ENCODE results near the gene RASL11A.
"Not testable (repeated sequence)": the region's sequence is repeated elsewhere in the genome, so short reads cannot be mapped to it uniquely, and the experiment has no call there.

RASL11A gene

DNA sequence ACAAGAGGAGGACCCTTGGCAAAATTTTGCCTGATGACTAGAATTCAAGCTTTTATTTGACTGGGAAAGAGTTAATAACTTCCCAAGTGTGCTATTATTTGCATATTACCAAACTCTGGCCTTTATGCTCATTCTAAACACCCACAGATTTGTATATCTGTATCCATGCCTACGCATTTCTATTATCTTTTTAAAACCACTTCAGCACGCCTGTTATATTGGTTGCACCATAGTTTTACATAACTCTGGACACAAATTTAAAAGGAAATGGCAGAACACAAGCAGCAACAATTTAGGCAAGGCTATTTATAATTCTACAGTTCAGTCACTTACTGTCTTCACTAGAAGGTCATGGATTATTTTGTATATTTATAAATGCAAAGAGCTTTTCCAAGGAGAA, 3.7 kb upstream of the RASL11A start:
- in situ Hi-C loops (cut with MboI; ENCODE audit: low sequenced_read_pairs), result no loop called here

DNA sequence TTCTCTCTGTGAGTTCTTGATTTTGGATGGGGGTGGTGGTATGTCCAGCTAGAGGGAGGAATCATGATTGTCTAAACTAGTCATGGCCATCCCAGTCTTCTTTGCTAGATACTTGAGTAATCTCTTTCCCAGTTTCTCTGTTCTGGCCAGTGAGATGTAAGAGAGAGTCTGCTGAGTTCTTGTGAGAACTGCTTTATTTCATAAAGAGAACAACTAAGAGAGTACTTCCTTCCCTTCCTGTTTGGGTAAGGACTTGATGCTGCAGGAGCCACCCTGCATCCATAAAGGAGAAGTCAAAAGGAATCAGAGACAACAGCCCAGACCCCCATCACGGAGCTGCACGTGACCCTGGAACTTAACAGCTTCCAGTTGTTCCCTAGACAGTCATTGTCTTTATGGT, 3.0 kb upstream of the RASL11A start:
- in situ Hi-C loops (cut with MboI; ENCODE audit: low sequenced_read_pairs), result no loop called here

DNA sequence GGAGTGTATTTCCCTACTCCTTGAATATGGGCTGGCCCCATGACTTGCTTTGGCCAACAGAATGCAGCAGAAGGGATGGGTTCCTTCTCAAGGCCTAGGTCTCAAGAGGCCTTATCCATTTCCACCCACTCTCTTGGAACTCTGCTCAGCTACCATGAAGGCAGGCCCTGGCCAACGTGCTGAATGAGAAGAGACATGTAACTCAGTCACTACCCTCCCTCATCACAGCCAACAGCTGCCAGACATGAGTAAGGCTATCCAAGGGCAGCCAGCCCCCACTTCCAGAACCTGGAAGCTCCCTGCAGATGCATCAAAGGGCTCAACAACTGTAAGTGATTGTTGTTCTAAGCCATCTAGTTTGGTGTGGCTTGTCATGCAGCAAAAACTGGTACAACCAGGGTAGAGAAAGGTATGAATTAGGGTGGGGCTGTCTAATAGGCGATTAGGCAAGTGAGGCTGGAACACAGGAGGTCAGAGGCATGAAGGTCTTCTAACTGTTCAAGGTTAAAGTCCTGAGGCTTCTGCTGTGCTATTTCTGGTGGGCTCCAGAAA, 1.4 kb upstream of the RASL11A start:
- in situ Hi-C loops (cut with MboI; ENCODE audit: low sequenced_read_pairs), result no loop called here

DNA sequence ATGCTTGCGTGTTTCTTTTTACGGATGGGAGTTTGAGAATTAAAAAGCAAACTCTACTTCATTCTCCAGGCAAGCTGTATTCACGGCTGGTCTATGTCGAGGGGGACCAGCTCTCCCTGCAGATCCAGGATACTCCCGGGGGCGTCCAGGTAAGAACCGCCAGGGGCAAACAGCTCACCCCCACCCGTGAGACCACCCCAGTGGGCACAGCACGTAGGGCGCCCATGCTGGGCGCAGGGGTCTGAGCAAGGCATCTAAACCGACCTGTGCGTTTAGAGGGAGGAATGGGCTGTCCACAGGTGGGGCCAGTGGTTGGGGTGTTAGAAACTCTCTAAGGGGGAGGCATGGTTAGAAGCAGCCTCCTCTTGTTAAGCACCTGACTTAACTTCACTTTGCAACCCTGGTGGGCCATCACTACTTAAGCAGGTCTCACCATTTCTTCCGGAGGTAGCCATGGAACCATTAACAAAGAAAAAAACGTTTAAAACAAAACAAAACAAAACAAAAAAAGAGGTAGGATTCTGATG, 1.0 kb downstream of the RASL11A start:
- in situ Hi-C loops (cut with MboI; ENCODE audit: low sequenced_read_pairs), result no loop called here

DNA sequence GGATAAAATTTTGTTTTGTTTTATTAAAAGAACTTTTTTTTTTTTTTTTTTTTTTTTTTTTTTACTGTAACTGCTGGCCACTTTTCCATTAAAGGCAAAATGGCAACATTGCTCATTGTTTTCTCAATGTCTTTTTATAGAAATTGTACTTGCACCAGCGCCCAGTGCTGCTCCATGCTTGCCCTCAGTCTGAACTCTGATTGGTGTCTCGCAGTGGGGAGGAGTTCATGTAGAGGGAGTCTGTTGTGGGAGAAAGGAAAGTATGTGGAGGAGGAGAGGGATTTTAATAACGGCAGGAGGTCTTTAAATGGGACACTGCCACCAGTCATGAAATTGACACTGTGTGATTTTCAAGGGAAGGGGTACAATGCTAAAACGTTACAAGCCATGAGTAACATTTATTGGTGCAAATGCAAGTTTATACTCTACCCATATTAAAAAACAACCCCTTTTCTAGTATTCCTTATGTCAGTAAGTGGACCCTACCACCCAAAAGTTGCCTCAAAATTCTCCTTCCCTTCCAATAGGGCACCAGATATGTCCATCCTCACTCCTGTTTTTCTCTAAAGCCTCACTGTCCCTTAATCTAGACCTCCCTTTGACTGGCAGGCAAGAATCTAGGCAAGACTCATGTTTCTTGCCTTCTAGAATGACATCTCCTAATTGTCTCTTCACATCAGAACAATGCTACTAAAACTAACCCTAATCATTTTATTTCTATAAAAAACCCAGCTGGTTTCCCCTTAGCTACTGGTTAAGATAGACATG, 3.2 kb downstream of the RASL11A start:
- in situ Hi-C loops (cut with MboI; ENCODE audit: low sequenced_read_pairs), result no loop called here

DNA sequence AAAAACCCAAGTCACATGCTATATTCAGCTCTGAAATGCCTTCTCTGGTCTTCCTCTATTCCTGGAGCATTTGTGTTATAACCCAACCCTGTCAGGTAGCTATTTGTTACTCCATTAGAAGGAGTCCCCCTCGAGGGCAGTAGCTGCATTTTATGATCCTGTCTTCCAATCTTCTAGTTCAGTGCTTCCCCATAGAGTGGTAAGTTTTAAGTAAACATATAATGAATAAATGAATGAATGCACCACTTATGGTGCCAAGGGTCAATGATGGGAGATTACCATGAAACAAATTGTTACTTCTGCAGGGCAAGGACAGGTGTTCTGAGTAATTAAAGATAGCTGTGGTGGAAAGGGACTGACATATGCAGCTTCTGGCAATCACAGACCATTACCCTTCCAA, 4.0 kb downstream of the RASL11A start:
- in situ Hi-C loops (cut with MboI; ENCODE audit: low sequenced_read_pairs), result no loop called here

DNA sequence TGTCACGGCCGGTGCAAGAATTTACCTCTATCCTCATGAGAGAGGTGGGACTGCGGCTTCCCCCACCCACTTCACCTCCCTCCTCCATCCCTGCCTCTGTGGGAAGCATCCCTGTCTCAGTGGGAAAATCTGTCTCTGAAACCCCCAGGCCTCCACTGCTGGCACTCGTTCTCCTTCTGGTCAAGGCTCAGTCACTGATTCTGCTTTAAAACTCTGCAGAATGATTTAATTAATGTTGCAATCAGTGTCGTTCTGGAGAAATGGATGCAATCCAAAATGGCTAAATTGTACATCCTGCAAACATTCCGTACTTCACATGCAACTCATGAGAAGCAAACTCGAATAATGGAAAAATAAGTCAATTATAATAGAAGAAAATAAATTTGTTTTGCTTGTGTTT, 5.6 kb downstream of the RASL11A start:
- in situ Hi-C loops (cut with MboI; ENCODE audit: low sequenced_read_pairs), result no loop called here

DNA sequence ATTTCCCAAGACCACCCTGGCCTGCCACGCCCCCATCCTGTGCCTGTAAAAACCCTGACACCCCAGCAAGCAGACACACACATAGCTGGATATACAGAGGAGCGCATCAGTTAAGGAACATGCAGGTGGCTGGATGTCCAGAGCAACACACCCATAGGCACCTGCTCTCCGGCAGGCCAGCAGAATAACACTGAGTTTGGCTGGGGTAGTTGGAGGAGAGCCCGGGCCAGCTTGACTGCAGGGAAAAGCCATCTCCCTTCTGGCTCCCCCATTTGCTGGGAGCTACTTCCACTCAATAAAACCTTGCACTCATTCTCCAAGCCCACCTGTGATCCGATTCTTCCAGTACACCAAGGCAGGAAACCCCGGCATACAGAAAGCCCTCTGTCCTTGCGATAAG, 8.9 kb downstream of the RASL11A start:
- in situ Hi-C loops (cut with MboI; ENCODE audit: low sequenced_read_pairs), result no loop called here

DNA sequence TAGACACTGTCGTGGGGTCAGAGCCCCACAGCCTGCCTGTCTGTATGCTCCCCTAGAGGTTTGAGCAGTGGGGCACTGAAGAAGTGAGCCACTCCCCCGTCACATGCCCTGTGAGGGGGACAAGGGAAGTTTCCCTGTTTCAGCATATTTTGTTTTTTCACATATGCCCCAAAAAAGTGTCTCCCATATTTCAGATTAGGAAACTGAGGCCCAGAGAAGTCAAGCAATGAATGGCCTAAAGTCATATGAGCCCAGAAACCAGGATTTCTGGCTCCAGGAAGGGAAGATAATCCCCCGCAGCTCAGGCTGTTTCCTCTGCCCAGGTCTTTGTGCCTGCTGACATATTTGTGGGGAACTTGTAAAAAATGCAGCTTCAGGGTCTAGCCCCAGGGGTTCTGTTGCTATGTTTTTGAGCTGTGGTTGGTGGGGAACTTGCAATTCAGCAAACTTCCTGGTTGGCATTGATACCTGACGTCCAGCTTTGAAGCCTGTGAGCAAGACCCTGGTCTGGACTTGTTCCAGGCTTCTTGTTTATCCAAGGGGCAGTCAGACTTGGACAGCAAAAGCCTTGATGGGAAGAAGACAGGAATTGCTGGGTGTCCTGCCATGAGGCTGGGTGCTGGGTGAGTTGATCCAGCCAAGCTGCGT, 9.5 kb downstream of the RASL11A start:
- in situ Hi-C loops (cut with MboI; ENCODE audit: low sequenced_read_pairs), result no loop called here

DNA sequence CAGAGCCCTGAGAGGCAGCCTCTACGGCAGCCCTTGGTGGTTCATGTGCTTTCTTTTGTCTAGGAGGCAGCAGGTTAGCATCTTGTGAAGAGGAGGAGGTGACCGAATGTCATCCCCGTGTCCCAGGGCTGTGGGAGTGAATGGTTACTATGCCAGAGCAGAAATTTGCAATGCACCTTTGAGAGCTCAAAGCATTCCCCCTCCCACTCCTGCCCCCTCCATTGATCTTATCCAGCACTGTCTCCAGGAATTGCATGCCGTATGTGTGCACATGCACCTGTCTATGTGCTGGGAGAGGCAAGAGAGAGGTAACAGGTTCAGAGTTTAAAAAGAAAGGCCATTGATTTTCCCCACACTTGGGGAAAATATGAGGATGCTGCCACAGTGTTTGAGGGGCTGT, 10.2 kb downstream of the RASL11A start:
- in situ Hi-C loops (cut with MboI; ENCODE audit: low sequenced_read_pairs), result no loop called here

DNA sequence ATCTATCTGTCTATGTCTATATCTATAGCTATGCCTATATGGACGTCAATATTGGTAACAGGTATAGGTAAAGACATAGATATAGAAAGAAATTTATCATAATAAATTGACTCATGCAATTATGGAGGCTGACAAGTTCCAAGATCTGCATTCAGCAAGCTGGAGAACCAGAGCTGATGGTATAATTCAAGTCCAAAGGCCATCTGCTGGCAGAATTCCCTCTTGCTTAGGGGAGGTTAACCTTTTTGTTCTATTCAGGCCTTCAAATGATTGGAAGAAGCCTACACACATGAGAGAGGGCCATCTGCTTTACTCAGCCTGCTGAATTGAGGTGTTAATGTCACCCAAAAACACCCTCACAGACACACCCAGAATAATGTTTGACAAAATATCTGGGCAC, 10.8 kb downstream of the RASL11A start:
- in situ Hi-C loops (cut with MboI; ENCODE audit: low sequenced_read_pairs), result no loop called here

DNA sequence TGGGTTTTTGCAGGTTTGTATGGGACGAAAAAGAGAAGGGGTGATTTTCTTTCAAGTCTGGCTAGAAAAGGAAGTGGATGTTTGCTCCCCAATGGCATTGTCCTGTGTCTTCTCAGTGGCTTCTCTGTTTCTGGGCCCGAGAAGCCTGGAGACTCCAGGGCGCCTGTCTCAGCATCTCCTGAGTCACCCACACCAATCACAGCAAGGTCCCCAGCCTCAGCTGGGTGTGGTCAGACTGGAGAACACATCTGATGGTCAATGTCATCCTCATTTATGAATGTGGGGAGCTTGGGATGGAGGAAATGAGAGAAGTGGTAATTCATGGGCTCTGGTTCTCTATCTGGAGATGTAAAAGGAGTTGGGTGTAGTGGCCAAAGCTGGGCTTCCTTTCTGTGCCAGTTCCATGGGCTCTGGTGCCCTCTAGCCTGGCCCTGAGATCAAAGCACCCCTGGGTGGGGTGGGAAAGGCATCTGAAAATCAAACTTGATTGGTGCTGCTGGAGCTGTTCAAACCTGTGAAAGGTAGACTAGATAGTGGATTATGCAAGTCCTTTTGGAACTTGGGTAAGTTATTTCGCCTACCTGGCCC, 13.4 kb downstream of the RASL11A start:
- in situ Hi-C loops (cut with MboI; ENCODE audit: low sequenced_read_pairs), result no loop called here

DNA sequence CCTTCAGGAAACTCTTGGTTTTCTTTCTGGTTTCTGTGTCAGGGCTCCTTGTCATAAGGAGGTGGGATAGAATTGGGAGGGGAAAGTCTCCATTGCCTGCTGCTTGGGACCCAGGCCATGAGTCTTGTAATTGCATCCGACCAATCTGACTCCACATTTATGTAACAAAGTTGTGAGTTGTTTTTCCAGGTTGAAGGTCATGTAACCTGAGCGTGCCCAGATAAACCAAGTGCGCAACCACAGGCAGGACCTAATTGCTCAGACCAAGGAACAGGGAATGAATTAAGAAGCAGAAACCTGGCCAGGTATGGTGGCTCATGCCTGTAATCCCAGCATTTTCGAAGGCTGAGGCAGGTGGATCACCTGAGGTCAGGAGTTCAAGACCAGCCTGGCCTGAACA, 17.8 kb downstream of the RASL11A start:
- in situ Hi-C loops (cut with MboI; ENCODE audit: low sequenced_read_pairs), result no loop called here

DNA sequence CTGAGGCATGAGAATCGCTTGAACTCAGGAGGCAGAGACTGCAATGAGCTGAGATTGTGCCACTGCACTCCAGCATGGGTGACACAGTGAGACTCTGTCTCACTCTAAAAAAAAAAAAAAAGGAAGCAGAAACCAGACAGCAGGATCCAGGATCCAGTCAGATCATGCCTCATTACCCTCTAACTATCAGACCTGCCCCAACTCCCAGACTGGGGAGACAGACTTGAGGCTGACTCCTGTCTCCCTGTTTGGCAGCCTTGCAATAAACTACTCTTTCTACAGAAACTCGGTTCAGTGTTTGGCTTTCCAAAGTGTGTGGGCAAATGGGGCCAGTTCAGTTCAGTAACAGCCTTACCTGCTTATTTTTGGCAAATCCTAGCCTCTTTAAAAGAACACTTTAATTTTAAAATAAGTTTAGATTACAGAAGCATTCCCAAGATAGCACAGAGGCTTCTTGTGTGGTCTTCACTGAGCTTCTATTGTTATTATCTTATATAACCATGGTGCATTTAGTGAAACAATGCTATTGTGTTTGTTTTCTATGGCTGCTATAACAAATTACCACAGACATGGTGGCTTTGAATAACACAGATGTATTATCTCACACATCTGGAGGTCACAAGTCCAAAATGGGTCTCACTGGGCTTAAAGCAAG, 18.5 kb downstream of the RASL11A start:
- in situ Hi-C loops (cut with MboI; ENCODE audit: low sequenced_read_pairs), result no loop called here

DNA sequence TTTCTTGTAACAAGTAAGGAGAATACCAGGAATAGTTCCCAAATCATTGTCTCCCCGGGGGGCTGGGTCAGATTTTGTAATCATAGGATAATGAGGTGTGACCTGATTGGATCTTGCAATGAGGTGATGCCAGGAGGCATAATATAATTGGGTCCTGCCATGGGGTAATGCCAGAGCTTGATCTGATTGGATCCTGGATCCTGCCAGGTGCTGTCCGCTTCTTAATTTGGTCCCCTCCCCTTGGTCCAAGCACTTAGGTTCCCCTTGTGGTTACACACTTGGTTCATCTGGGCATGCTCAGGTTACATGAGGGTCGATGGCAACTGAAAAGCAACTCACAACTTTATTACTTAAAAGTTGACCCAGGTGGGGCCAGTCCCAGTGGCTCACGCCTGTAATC, 20.1 kb downstream of the RASL11A start:
- in situ Hi-C loops (cut with MboI; ENCODE audit: low sequenced_read_pairs), result no loop called here

DNA sequence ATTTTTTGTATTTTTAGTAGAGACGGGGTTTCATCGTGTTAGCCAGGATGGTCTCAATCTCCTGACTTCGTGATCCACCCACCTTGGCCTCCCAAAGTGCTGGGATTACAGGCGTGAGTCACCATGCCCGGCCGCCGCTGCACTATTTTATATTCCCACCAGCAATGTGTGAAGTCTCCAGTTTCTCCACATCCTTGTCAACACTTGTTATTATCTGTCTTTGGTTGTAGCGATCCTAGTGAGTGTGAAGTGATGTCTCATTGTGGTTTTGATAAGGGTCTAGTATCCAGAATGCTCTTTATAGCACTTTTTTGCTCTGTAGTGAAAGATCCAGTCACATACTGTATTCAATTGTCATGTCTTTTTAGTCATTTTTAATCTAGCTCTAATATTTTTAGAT, 21.3 kb downstream of the RASL11A start:
- in situ Hi-C loops (cut with MboI; ENCODE audit: low sequenced_read_pairs), result not testable (repeated sequence)

DNA sequence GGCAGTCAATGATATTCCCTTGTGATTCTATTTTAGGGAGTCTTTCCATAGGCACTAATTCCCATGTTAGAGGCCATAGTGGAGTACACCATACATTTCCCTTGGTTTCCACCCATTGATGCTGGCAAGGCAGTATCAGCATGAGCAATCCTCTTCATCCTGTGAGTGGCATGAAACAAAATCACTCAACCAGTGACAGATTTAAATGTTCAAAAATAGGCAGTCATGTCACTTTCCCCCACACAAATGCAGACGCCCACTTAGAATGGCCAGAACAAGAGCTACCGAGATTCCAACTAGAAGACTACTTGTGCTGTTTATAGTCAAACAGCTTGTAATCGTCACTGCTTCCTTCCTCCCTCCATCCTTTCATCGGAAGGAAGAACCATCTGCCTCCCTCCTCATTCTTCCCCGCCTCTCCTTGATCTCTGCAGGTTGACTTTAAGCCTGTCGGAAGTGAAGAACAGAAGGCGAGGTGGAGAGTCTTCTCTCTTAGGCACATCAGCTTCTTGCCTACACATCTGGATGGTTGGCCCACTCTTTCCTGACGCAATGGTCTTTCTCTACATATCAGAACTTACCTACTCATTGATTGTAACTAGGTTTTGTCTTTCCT, 22.6 kb downstream of the RASL11A start:
- in situ Hi-C loops (cut with MboI; ENCODE audit: low sequenced_read_pairs), result no loop called here

DNA sequence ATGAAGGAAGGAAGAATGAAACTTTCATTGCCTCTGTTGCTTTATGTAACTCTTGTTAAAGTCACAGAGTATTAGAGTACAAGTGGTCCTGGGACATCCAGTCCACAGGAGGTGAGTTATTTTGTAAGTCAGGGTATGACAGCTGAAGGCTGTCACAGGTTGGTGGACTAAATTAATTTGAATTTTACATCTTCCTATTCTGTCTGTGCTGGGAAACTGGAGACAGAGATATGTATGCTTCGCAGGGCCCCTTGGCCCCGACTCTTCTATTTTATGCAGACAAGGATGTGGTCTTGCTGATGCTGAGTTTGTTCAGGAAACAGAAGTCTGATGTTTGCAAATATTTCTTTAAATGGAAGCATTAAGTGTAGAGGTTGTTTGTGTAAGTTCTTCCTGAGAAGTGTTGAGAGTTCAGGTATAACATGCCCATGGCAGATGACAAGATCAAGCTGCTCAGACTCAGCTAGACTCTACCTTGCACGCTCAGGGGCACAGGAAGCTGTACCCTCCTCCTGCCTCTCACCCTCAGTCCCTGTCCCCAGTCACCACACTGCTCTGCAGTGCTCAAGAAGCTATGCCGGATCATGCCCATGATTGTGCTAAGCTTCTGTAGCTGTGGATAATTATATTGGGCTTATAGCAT, 23.4 kb downstream of the RASL11A start:
- in situ Hi-C loops (cut with MboI; ENCODE audit: low sequenced_read_pairs), result no loop called here

DNA sequence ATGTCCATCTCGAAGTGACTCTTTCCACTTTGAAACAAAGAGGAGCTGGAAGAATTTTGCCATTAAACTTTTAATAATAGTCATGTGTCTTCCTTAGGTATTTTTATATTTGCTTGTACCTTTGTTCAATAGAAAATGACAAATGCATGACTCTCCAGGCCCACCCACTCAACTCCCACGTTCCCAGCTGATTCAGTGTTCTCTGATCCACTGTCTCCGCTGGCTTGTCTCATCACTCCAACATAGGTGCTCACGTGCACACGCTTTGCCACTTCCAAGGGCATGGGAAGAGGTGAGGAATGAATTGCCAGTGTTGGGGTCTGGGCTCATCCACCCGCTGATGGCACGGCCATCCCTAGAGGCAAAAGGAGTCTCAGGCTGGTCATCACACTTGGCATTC, 24.5 kb downstream of the RASL11A start:
- in situ Hi-C loops (cut with MboI; ENCODE audit: low sequenced_read_pairs), result no loop called here

DNA sequence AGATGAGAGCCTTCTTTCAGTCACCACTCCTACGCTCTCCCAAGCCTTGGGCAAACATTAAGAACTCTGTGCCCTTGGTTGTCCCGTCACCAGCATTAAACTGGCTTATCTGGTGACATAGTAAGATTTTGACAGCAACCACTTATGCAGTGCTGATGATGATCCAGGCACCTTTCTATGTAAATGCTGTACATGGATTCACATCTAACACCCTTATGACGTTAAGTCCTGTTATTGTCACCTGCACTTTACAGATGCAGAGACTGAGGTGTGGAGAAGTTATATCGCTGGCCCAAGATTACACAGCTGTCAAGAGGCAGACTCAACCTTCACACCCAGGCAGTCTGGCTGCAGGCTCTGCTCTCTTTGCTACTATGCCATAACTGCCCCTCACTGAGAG, 25.0 kb downstream of the RASL11A start:
- in situ Hi-C loops (cut with MboI; ENCODE audit: low sequenced_read_pairs), result no loop called here
